ENCODE results near the gene GLDC.

GRCh38 chr9:6614489-6614888, 31.0 kb downstream of the GLDC start:
- no peak for TF ChIP-seq FOXP2 (optimal IDR thresholded peaks at IDR 0.05; ENCODE audit: control extremely low read depth, extremely low read length, insufficient read depth)
- TF ChIP-seq POLR2AphosphoS5 (IDR thresholded peaks at IDR 0.05; ENCODE audit: borderline replicate concordance, low read depth, low read length), result no peak
- TF ChIP-seq EZH2 (IDR thresholded peaks at IDR 0.05), result no peak
